ENCODE data around the gene CHCHD6.

The CHCHD6 gene

DNA sequence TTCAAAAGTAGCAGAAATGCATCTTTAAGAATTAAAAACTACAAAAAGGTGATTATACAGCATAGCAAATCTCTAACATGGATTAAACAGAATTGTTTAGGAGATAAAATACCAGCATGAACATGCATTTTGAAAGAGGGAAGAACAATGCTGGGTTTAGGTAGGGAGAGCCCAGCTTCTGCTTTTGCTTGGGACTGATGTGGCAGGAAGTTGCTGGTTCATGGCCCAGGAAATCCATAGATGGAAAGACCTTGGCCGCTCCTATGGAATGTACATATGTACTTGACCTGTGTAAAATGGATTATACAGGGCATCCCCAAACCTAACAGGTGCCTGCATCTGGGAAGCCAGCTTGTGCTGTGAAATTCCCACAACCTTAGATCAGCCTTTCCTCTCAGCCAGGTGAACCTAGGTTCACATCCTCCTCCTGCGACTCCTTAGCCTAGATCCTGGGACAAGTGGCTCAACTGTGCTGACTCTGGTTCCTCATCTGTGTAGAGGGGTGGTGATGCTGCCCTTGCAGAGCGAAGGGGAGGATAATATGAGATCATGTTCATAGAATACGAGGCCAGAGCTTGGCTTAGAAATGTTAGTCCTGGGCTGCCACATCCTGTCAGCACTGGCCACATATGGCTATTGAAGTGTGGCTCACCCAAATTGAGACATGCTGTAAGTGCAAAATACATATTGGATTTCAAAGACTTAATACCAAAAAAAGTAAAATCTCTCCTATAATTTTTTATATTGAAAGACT, 231.9 kb downstream of the CHCHD6 start:
- no peak for DNase-seq (ENCODE audit: extremely low read depth in 1 of 2, low read depth in 1 of 2)

- no peak for DNase-seq (ENCODE audit: extremely low read depth in 1 of 2, low read depth in 1 of 2)
These were observed 232.9 kb downstream of the CHCHD6 start for GRCh38 chr3:126936853-126937425.

GRCh38 chr3:126937533-126937932, 233.5 kb downstream of the CHCHD6 start:
- DNase-seq (ENCODE audit: extremely low read depth in 1 of 2, low read depth in 1 of 2): no peak

- no peak for DNase-seq (ENCODE audit: extremely low read depth in 1 of 2, low read depth in 1 of 2)
These were observed 233.9 kb downstream of the CHCHD6 start for GRCh38 chr3:126937973-126938372.

GRCh38 chr3:126938520-126939337, 234.7 kb downstream of the CHCHD6 start:
- DNase-seq (ENCODE audit: extremely low read depth in 1 of 2, low read depth in 1 of 2): no peak

DNA sequence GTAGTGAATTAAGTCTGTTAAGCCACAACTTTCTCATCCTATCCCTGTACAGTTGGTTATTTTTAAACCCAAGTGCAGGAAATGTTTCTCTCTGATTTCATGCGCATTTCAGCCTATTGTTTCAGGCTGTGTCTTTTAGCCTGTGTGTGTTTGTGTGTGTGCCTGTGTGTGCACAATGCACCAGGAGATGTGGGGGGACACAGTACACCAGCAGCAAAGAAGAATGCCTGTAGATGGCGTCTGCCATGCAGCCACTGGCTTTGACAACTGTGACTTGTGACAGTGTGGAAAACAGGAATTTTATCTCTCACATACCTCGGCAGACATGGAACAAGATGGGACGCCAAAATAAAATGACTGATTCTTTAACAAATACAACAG, 235.3 kb downstream of the CHCHD6 start:
- no peak for DNase-seq (ENCODE audit: extremely low read depth in 1 of 2, low read depth in 1 of 2)

GRCh38 chr3:126939733-126940132, 235.7 kb downstream of the CHCHD6 start:
- DNase-seq (ENCODE audit: extremely low read depth in 1 of 2, low read depth in 1 of 2): no peak

DNA sequence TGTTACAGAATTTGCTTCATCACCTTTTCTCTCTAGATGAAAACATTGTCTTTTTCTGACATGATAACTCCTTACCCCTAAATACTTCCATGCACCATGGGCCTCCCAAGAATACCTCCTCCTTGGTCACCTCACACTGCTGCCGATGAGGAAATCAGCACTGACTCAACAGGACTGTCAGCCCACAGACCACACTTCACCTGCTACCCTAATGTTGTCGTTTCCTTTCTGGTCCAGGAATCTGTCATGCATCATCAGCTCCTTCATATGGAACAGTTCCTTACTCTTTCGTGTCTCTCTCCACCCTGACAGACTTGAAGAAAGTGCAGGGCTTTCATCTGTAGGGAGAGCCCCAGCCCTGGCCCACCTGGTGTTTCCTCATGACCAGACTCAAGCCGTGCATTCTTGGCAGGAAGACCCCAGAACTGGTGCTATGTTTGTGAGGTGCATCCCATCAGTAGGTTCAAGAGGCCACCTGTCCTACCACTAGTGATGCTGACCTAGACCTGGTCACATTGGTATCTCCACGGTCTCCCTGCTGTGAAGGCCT, 237.8 kb downstream of the CHCHD6 start:
- DNase-seq (ENCODE audit: extremely low read depth in 1 of 2, low read depth in 1 of 2): no peak

- no peak for DNase-seq (ENCODE audit: extremely low read depth in 1 of 2, low read depth in 1 of 2)
These were observed 240.3 kb downstream of the CHCHD6 start for GRCh38 chr3:126944089-126944965.

GRCh38 chr3:126945171-126945721, 241.2 kb downstream of the CHCHD6 start:
- DNase-seq (ENCODE audit: extremely low read depth in 1 of 2, low read depth in 1 of 2): no peak

DNA sequence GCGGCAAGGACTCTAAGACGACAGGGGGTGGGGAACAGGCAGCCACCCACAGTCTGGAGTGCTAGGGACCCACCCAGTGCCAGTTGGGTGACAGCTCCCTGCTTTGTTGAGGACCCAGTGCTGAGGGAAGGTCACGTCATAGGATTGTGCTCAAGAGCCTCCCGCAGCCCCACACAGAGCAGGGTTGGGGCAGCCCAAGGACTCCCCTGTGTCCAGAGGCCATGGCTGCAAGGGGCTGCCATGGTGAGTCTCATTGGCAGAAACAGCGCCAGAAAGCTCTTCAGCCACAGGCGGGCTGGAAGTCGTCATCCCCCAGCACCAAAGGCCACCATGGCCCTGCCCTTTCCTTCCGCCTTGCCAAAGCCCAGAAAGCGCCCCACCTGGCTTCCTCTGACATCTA, 241.9 kb downstream of the CHCHD6 start:
- no peak for DNase-seq (ENCODE audit: extremely low read depth in 1 of 2, low read depth in 1 of 2)

GRCh38 chr3:126946405-126946804, 242.4 kb downstream of the CHCHD6 start:
- no peak for DNase-seq (ENCODE audit: extremely low read depth in 1 of 2, low read depth in 1 of 2)

GRCh38 chr3:126947429-126947828, 243.4 kb downstream of the CHCHD6 start:
- DNase-seq (ENCODE audit: extremely low read depth in 1 of 2, low read depth in 1 of 2): no peak

DNA sequence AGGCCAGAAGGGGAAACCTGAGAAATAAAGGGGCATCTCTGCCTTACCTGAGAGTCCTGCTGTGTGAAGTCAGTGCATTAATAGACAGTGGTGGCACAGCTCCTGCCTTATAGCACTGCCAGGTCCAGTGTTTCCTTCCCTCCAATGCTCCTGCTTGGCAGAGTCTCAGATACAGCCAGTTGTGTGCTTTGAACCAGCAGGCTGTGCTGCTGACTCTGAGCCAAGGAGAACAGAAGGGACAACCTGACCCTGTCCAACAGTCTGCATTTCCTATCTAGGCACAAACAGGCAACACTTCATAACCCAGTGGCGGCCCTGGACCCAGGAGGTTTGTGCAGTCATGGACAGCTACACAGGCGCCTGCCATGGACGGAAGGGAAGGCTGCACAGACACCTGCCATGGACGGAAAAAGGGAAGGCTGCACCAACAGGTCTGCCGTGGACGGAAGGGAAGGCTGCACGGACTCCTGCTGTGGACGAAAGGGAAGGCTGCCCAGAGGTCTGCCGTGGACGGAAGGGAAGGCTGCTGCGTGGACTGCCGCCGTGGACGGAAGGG, 245.0 kb downstream of the CHCHD6 start:
- DNase-seq (ENCODE audit: extremely low read depth in 1 of 2, low read depth in 1 of 2): no peak

GRCh38 chr3:126951561-126951960, 247.5 kb downstream of the CHCHD6 start:
- DNase-seq (ENCODE audit: extremely low read depth in 1 of 2, low read depth in 1 of 2): no peak

- DNase-seq (ENCODE audit: extremely low read depth in 1 of 2, low read depth in 1 of 2): no peak
These were observed 248.4 kb downstream of the CHCHD6 start for GRCh38 chr3:126952261-126952982.

DNA sequence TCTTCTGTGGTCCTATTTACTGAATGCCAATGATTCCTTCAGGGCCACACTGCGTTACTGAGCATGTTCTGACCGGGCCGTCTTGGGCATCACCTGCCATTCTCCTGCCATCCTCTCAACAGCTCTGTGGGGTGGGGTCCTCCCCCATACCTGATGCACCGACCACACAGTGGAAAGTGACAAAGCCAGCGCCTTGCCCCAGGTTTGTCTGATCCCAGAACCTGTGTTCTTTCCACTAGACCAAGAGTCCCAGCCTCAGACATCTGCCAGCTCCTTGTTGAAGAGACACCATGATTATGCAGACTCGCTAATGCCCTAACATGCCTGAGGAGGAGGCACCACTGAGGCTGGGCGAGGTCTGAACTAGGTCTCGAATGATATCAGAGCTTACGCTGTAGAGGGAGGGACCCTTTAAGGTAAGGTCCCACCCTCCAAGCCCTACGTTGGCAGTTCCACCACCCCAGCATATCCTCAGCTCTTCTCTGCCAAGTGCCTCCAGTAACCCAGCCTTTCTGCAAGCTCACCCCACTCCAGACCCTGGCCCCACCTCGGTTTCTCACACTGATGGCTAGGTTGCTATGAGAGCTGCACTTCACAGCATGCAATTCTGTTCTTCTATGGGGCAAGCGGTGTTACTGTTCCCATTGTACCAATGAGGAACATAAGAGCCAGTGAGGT, 249.1 kb downstream of the CHCHD6 start:
- no peak for DNase-seq (ENCODE audit: extremely low read depth in 1 of 2, low read depth in 1 of 2)

DNA sequence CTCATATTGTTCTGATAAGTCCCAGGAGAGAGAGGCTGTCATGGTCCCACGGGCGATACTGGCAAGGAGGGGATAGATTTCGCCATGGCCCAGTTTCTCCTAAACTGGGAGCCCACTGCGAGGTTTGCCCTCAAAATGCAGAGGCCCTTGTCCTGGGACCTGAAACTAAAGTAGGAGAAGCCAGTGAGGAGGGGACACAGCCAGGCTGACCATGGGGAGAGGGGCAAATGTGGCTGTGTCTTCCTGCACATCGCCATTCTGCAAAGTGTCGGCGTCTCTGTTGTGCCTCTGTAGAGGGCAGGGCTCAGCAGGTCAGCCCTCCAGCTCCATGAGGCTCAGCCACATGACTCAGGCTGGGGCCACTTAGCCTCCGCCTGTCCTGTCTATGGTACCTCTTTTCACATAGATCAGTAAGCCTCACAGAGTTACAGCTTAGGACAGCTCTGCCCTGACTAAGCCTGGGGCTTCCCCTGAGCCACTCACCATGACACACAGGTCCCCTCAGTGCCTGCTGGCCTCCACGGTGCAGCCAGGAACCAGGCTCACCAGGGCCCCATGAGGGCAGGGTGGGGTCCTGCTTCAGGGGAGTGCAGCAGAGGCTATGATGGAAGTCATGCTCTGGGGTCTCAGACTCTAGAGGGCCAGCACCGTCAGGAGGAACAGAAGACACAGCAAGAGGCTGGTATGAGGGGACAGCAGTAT, 250.3 kb downstream of the CHCHD6 start:
- DNase-seq (ENCODE audit: extremely low read depth in 1 of 2, low read depth in 1 of 2): no peak

Measured in stimulated activated CD8-positive, alpha-beta memory T cell treated with anti-CD3 and anti-CD28 coated beads, Interleukin-7, amount 100 ng/mL, for 48 hours (primary cell).